ENCODE data around the gene PA2G4. TPM values are rescaled to one million over a fixed set of nuclear protein-coding genes. Genes with fewer than 3 reads are reported as not detected.

PA2G4 gene
- total RNA-seq, 1 donor = 115 TPM

DNA sequence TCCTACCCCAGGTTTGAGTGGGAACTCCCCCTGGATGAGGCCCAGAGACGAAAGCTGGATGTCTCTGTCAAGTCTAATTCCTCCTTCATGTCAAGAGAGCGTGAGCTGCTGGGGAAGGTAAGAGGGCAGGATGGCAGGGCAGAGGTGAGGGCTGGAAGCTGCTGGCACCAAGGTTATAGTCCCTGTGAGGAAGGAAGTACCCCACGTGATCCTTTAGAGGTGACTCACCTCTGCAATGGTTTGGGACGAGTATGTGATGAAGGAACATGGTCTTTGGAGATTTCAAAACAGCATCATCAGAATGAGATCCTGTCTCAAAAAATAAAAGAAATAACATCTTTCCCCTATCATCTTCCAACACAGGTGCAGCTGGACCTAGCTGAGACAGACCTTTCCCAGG lies 38.9 kb downstream of the PA2G4 start:
- no peaks in the 10 kb centered on the region for H3K79me2 ChIP-seq (ENCODE audit: insufficient read depth, low read length)
- H3K4me3 ChIP-seq (ENCODE audit: insufficient read depth, low read length) = no peak overlapping the region
- H3K4me2 ChIP-seq (ENCODE audit: insufficient read depth, low read length) = no peak overlapping the region
- no peaks in the 10 kb centered on the region for H4K20me1 ChIP-seq (ENCODE audit: insufficient read depth, low read length)
- no peak overlapping the region for H3K27ac ChIP-seq (ENCODE audit: low read depth, low read length)
- H3K27me3 ChIP-seq (ENCODE audit: insufficient read depth, low read length) = no peaks in the 10 kb centered on the region
- TF ChIP-seq, protein P1, sequence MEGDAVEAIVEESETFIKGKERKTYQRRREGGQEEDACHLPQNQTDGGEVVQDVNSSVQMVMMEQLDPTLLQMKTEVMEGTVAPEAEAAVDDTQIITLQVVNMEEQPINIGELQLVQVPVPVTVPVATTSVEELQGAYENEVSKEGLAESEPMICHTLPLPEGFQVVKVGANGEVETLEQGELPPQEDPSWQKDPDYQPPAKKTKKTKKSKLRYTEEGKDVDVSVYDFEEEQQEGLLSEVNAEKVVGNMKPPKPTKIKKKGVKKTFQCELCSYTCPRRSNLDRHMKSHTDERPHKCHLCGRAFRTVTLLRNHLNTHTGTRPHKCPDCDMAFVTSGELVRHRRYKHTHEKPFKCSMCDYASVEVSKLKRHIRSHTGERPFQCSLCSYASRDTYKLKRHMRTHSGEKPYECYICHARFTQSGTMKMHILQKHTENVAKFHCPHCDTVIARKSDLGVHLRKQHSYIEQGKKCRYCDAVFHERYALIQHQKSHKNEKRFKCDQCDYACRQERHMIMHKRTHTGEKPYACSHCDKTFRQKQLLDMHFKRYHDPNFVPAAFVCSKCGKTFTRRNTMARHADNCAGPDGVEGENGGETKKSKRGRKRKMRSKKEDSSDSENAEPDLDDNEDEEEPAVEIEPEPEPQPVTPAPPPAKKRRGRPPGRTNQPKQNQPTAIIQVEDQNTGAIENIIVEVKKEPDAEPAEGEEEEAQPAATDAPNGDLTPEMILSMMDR (IDR thresholded peaks at IDR 0.05; ENCODE audit: extremely low read depth, low read depth, low read length) = no peak
- H3K36me3 ChIP-seq (ENCODE audit: insufficient read depth, low read length) = peaks cover 43% of the 10 kb centered on the region
- no peaks in the 10 kb centered on the region for H3K9me3 ChIP-seq (ENCODE audit: low read depth, low read length)
- DNase-seq (ENCODE audit: insufficient read length, low spot score, missing footprints) = no peak
- H2AFZ ChIP-seq (ENCODE audit: low read length) = no peak overlapping the region
- peaks cover 5% of the 10 kb centered on the region for H3K4me1 ChIP-seq (ENCODE audit: insufficient read depth, low read length)

DNA sequence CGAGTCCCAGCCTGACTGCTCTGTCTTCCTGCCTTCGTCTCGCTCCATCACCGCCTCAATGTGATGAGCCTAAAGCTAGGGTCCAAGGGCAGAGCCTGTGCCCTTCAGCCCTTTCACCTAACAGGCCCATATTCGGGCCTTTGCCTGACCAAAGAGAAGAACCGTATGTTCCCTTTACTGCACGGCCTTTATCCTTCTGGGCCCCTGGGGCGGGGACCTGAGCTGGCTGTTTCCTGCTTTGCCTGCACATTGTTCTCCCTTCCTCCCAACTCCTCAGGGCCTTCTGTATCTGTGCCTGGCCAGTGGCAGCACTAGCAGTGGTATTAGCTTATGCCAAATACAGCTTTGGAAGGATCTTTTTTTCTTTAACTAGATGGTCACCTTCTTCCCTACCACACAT lies 39.5 kb downstream of the PA2G4 start:
- H3K79me2 ChIP-seq (ENCODE audit: insufficient read depth, low read length) = no peaks in the 10 kb centered on the region
- no peak overlapping the region for H3K27ac ChIP-seq (ENCODE audit: low read depth, low read length)
- peaks cover 5% of the 10 kb centered on the region for H3K4me1 ChIP-seq (ENCODE audit: insufficient read depth, low read length)
- H3K27me3 ChIP-seq (ENCODE audit: insufficient read depth, low read length) = no peaks in the 10 kb centered on the region
- H3K36me3 ChIP-seq (ENCODE audit: insufficient read depth, low read length) = peaks cover 36% of the 10 kb centered on the region
- TF ChIP-seq, protein P1 (IDR thresholded peaks at IDR 0.05; ENCODE audit: extremely low read depth, low read depth, low read length) = no peak
- H4K20me1 ChIP-seq (ENCODE audit: insufficient read depth, low read length) = no peaks in the 10 kb centered on the region
- no peaks in the 10 kb centered on the region for H3K9me3 ChIP-seq (ENCODE audit: low read depth, low read length)
- peak; percentile 39 for DNase-seq (ENCODE audit: insufficient read length, low spot score, missing footprints)
- H2AFZ ChIP-seq (ENCODE audit: low read length) = no peak overlapping the region
- H3K4me2 ChIP-seq (ENCODE audit: insufficient read depth, low read length) = no peak overlapping the region
- no peak overlapping the region for H3K4me3 ChIP-seq (ENCODE audit: insufficient read depth, low read length)

DNA sequence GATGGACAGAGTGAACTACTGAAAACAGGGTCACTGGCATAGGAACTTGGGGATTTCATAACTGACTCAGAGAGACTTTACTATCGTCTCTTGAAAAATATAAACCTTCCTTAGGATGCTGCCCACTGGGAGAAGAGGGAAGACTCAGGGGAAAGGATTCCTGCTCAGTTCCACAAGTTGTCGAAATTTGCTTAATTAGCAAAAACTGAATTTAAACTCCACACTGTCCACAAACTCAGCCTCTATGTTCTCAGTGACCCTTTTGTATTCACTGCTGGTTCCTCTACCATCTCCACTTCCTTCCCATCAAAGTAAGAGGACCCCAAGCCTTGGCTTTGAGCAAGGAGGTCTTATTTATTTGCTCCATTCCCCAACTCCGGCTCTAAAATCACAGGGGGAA lies 40.9 kb downstream of the PA2G4 start:
- Histone ChIP-seq H3K79me2 (ENCODE audit: insufficient read depth, low read length) (no peaks in the 10 kb centered on the region), H3K4me2 (ENCODE audit: insufficient read depth, low read length) (no peak overlapping the region), H4K20me1 (ENCODE audit: insufficient read depth, low read length) (no peaks in the 10 kb centered on the region), H3K36me3 (ENCODE audit: insufficient read depth, low read length) (peaks cover 24% of the 10 kb centered on the region), H2AFZ (ENCODE audit: low read length) (no peak overlapping the region), H3K27ac (ENCODE audit: low read depth, low read length) (no peak overlapping the region), H3K9me3 (ENCODE audit: low read depth, low read length) (no peaks in the 10 kb centered on the region), H3K4me3 (ENCODE audit: insufficient read depth, low read length) (no peak overlapping the region), H3K27me3 (ENCODE audit: insufficient read depth, low read length) (no peaks in the 10 kb centered on the region), H3K4me1 (ENCODE audit: insufficient read depth, low read length) (peaks cover 5% of the 10 kb centered on the region)
- TF ChIP-seq, protein P1 (IDR thresholded peaks at IDR 0.05; ENCODE audit: extremely low read depth, low read depth, low read length) = no peak
- DNase-seq (ENCODE audit: insufficient read length, low spot score, missing footprints) = no peak

DNA sequence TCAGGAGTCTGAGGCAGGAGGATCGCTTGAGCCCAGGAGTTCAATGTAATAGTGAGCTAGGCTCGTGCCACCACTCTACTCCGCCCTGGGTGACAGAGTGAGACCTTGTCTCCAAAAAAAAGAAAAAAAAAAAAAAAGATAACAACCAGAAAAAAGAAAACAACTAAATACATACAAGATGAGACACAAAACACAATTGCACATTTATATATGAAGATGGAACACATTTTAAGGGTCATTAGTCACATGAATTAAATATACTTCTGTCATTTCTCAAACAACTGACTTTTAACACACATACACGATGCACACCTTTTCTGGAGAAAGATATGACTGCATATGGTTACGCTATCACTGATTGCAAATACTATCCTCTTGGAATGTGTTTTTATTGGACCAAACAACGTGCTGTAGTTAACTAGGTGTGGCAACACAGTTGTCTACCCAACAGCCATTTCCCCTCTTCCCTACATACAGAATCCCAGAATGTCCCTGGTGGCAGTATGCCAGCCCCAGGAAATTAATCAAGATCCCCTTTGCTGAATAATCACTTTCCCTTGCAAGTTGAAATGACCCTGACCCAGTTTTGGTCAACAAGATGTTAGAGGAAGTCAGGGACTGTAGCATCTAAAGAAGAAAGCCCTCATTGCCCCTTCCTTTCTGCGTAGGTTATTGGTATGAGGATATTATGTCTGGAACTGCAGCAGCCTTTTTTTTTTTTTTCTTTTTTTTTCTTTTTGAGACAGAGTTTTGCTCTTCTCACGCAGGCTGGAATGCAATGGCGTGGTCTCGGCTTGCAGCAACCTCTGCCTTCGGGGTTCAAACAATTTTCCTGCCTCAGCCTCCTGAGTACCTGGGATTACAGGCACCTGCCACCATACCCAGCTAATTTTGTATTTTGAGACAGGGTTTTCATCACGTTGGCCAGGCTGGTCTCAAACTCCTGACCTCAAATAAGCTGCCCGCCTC lies 42.4 kb downstream of the PA2G4 start:
- H3K27ac ChIP-seq (ENCODE audit: low read depth, low read length) = no peak overlapping the region
- no peaks in the 10 kb centered on the region for H3K9me3 ChIP-seq (ENCODE audit: low read depth, low read length)
- no peak for DNase-seq (ENCODE audit: insufficient read length, low spot score, missing footprints)
- H3K4me1 ChIP-seq (ENCODE audit: insufficient read depth, low read length) = peaks cover 11% of the 10 kb centered on the region
- TF ChIP-seq, protein P1 (IDR thresholded peaks at IDR 0.05; ENCODE audit: extremely low read depth, low read depth, low read length) = no peak
- H4K20me1 ChIP-seq (ENCODE audit: insufficient read depth, low read length) = no peaks in the 10 kb centered on the region
- H3K36me3 ChIP-seq (ENCODE audit: insufficient read depth, low read length) = peaks cover 24% of the 10 kb centered on the region
- no peaks in the 10 kb centered on the region for H3K27me3 ChIP-seq (ENCODE audit: insufficient read depth, low read length)
- H3K4me2 ChIP-seq (ENCODE audit: insufficient read depth, low read length) = no peak overlapping the region
- H2AFZ ChIP-seq (ENCODE audit: low read length) = no peak overlapping the region
- no peak overlapping the region for H3K4me3 ChIP-seq (ENCODE audit: insufficient read depth, low read length)
- no peaks in the 10 kb centered on the region for H3K79me2 ChIP-seq (ENCODE audit: insufficient read depth, low read length)

Data from osteoblast (primary cell).